GM21825 (cell line): Measurements from ENCODE around the gene TOM1L2.
A peak's percentile ranks its signal among the peaks of the same experiment; 100 is the strongest.

Experiments
- ATAC-seq: cut with Tn5 transposase; IDR thresholded peaks from one replicate; pipeline ENCODE4 v1.9.1; 2021; ENCODE audit warnings: mild to moderate bottlenecking, moderate library complexity; ENCODE audit not compliant: unreplicated experiment

TOM1L2 gene

DNA sequence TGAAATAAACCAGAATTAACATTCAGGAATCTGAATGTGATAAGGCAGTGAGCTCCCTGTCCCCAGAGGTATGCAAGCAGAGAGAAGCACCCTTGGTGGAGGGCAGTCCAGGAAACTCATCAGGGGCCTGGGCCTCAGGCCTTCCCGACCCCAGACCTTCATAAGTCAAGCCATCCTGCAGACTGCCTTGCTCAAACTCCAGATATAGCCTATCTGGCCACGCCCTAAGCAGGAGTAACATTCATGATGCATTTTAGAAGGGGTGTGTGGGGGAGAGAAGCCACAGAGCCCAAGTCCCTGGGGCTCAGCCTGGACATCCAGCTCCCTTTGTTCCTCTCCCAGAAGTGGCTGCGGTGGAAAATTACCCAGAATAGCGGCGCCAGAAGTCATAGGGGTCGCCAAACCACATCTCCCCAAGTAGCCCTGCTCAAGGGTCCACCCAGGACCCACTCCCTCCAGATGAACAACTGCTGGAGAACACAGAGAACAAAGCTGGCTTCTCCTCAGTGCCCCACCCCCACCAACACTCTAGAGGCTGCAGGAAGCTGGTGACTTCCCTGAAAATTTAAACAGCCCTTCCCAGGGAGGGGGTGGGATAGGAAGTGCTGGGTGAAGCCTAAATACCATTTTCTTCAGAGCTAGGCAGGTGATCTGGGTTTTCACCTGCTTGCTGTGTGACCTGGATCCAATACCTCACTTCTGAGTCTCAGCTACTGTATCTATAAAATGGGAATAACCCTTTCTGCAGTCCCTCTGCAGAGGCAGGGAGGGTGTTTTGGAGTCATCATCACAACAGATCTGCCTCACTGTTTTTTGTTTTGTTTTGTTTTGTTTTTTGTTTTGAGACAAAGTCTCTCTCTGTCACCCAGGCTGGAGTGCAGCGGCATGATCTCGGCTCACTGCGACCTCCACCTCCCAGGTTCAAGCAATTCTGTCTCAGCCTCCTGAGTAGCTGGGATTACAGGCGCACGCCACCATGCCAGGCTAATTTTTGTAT lies 133.9 kb downstream of the TOM1L2 start:
- ATAC-seq = no peak

GRCh38 chr17:17837380-17837821 lies 134.8 kb downstream of the TOM1L2 start:
- no peak for ATAC-seq

DNA sequence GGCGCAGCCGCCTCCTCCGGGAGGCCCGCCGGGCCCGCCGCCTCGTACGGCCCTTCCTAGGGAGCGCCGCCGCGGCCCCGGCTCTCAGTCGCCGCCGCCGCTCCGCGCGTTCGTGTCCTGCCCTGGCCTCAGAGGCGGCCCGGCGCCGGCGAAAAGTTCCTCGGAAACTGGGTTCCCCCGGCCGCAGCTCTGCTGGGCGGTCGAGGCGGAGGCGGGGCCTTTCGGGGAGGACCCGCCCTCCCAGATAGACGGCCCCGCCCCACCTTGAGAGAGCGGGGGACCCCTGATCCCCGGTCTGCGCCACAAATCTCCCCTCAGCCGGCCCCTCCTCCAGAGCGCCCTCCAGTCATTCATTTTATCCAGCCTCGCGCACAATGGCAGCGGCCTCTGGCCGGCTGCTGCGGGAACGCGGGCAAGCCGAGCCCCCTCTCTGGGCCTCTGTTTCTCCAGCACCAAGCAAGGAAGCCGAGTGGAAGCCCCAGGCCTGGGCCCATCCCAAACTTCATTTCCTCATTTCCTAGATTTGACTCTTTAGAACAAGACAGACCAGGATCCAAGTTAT lies 135.3 kb downstream of the TOM1L2 start, which contains the start of gene SREBF1:
SREBF1 (minus strand) TSS at position 169 of the 562 bp plus-strand sequence. CDS start 169 bp downstream, outside the sequence.
- peak; percentile 22 for ATAC-seq

- ATAC-seq = peak; percentile 46
Measured at GRCh38 chr17:17836250-17836817, 135.9 kb downstream of the TOM1L2 start.

DNA sequence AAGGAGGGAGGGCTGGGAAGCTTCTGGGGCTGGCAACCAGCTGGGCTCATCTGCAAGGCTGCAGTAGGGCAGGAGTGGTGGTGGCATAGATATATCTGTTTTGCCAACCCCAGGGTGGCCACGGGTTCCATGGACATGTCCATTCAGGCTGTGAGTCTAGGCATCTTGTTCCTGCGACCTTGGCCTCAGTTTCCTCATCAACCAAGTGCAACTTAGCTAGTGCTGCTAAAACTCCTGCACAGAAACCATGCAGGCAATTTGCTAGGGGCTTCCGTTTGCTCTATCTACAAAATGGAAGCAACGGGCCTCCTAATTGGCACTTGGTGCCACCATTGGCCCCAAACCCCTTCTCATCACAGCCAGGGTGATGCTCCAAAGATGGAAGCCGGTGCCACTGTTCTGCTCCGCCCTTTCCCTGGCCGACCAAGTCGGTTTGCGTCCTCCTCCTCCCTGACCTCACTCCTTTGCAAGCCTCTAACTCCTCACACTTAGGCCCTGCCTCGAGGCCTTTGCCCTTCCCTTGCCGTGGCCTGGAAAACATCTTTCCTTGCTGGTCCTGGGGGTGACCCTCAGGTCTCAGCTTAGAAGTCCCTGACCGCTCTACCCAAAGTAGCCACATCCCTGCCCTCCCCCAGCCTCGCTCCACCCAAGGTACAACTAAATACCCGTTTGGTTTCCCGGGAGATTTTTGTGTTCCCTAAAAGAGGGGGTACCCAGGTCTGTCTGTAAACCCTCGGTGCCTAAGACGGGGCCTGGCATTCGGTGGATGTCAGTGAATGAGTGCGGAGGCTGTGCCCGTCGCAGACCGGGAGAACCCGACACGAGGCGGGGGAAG lies 136.6 kb downstream of the TOM1L2 start:
- ATAC-seq = no peak

DNA sequence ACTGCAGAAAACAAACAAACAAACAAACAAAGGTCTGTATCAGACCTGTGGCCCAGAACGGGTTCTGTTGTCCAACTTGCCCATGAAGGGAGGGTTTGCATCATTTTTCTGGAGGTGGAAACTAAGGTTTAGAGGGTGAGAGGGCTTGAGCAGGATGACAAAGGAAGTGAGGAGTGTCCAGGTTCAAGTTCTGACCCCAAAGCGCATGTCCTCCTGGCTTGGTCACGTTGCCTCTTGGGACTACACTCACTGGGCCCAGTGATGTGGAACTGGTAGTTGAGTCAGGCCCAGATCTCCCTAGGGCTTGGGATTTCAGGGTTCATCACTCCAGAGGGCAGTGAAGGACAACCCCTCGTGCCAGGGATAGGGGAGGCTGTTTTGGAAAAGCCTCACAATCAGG lies 137.2 kb downstream of the TOM1L2 start:
- no peak for ATAC-seq

DNA sequence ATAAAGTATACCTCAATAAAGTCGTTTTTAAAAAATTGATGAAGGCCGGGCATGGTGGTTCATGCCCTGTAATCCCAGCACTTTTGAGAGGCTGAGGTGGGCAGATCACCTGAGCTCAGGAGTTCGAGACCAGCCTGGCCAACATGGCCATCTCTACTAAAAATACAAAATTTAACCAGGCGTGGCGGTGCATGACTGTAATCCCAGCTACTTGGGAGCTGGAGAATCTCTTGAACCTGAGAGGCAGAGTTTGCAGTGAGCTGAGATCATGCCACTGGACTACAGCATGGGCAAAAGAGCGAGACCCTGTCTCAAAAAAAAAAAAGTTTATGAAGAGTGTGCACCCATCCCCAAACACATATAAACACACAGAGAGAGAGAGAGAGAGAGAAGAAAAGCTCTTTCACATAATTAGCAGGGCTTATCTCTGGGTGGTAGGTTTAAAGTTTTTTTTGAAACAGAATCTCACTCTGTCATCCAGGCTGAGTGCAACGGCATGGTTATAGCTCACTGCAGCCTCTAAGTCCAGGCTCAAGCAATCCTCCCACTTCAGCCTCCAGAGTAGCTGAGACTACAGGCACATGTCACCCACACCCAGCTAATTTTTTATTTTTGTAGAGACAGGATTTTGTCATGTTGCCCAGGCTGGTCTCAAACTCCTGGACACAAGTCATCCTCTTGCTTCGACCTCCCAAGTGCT lies 138.4 kb downstream of the TOM1L2 start:
- ATAC-seq = no peak

DNA sequence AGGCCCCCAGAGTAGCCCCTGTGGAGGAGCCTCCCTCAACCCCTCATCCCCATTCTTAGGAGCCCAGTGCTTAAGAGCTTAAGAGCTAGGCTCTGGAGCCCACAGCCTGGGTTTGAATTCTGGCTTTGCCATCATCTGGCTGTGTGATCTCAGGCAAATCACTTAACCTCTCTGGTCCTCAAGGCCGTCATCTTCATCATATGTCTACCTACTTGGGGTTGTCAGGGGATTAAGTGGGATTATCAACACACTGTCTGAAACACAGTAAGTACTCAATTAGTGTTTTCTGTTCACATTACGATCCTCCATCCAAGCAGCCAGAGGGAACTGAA lies 140.2 kb downstream of the TOM1L2 start:
- ATAC-seq = no peak

- ATAC-seq = no peak
Measured at GRCh38 chr17:17831208-17832031, 140.8 kb downstream of the TOM1L2 start.

DNA sequence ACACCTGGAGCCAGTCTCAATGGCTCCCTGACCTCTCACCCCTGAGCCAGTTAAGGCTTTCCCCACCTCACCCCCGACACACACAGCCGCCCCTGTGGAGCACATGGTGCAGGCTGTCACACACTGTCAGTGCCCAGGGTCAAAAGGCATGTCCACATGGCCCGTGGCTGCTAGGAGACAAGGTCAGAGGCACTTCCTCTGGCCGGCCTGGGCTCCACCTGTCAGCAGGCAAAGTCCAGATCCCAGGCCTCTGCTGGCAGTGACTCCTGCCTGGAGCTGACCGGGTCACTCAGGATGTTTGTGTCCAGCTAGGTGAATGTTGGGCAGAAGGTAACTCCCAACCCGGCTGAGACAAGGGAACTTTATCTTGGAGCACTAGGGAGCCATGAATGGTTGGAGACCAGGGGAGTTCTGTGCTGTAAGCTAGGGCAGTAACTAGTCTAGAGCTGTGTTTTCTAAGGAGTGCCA lies 141.4 kb downstream of the TOM1L2 start:
- ATAC-seq = no peak

DNA sequence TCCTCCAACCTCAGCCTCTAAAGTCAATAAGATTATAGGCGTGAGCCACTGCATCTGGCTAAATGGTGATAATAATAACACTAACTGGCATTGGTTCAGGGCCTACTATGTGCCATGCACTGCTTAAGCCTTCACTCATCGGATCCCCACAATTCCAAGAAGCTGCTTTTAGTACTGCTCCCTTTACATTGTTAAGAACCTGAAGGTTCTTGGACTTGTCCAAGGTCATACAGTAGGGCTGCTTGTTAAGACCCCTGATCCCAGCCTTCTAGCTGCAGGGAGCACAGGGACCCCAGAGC lies 142.0 kb downstream of the TOM1L2 start:
- ATAC-seq = no peak

DNA sequence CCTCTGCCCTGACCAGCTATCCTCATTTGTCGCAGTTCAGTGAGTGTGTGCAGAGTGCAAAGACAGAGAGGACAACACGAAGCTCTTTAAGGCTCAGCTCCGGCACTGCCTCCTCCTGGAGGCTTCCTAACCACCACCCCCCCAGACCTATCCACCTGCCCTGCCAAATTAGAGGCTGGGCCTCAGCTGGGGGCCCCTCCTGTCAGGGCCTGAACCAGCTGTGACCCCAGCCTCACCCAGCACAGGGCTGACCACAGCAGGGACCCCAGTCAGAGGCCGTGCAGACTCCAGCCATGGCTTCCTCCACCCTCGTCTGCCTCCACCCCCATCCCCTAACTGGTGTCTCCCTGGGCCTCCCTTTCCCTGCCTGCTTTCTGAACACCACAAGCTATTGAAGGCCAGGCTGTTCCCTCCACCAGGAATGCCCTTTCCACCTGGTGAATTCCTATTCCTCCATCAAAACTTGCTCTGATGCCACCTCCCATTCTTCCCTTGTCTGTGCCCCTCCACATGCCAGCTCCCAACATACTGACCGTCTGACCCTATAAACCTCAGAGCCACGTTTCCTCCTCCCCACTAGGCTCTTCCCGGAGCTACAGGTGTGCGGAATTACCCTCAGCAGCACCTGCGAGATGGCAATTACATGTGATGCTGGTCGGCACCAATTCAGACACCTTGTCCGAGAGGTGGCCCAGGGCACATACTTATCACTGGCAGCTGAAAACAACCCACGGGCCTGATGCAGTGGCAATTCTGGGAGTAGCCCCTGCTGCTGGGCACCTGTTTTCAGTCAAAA lies 144.2 kb downstream of the TOM1L2 start:
- ATAC-seq = no peak

DNA sequence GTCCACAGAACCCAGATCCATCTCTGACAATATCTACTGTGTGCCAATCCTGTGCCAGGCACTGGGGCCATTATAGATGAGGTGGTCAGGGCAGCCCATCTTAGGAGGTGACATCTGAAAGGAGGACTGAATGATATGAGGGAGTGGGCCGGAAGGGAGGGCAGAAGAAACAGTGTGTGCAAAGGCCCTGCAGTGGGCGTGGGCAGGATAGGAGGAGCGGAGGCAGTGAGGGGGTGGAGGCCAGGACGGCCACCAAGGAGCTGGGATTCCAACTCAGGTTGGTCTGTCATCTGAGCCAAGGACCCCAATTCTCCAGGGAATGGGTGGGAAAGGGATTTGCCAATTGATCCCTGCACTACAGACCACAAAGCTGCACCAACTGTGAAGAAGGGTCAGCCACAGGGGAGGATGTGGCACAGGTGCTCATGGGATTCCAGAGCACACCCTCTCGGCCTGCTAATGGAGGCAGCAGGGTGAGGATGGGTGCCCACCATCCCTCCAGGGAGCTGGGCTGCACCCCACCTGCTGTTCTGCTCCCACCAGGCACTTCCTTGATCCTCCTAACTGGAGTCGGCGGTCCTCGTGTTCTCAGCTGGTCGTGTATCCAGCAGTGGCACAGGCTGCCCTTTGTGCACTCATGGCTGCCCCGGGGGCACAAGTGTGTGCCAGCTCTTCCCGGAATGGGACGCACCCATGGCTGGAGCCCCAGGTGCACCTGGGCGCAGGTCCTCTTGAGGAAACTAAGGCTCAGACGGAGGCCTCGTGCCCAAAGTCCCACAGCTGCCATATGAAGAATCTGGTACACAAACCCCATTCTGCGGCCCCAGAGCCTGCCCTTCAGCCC lies 145.0 kb downstream of the TOM1L2 start:
- ATAC-seq = no peak

GRCh38 chr17:17826342-17826713 lies 145.9 kb downstream of the TOM1L2 start:
- no peak for ATAC-seq

GRCh38 chr17:17824783-17825614 lies 147.2 kb downstream of the TOM1L2 start:
- no peak for ATAC-seq

DNA sequence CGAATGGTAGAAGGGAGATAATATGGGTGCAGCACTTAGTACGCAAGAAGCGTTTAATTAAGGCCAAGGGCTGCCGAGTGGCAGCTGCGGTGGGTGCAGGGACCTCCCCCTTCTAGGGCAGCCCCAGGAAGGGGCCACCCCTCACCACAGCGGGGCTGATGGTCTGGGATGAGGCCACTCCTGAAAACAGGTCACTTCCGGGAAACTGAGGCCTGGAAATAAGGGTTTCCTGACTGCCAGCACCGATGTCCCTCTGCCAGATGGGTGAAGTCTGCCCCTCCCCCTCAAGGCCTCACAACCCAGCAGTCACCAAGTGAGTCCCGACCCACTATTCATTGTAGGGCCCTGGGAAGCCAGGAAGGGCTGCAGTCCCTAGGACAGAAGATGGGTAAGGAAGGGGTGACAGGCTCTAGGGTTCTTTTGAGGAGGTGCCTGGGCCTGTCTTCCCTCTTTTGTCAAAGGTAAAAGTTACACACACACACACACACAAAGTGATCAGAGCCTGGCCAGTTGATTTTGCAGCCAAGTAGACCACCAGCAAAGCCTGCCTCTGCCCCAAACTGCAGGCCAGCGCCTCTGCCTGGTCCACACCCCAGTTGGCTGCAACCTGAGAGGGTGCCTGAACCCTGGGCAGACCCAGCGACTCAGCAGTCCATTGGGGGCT lies 147.9 kb downstream of the TOM1L2 start:
- peak; percentile 10 for ATAC-seq
